Stimulated activated CD8-positive, alpha-beta memory T cell treated with anti-CD3 and anti-CD28 coated beads, Interleukin-2, amount 100 ng/mL, for 1 hour (primary cell): ENCODE results near the gene MAP3K5.
"Not testable (repeated sequence)": the region's sequence is repeated elsewhere in the genome, so short reads cannot be mapped to it uniquely, and the experiment has no call there.

Experiments used
- DNase-seq, 2 donors: peaks; one replicate each; pipeline ENCODE4 v3.0.0-alpha.2; 2020; ENCODE audit warnings: low read depth in 2 of 2

The MAP3K5 gene

DNA sequence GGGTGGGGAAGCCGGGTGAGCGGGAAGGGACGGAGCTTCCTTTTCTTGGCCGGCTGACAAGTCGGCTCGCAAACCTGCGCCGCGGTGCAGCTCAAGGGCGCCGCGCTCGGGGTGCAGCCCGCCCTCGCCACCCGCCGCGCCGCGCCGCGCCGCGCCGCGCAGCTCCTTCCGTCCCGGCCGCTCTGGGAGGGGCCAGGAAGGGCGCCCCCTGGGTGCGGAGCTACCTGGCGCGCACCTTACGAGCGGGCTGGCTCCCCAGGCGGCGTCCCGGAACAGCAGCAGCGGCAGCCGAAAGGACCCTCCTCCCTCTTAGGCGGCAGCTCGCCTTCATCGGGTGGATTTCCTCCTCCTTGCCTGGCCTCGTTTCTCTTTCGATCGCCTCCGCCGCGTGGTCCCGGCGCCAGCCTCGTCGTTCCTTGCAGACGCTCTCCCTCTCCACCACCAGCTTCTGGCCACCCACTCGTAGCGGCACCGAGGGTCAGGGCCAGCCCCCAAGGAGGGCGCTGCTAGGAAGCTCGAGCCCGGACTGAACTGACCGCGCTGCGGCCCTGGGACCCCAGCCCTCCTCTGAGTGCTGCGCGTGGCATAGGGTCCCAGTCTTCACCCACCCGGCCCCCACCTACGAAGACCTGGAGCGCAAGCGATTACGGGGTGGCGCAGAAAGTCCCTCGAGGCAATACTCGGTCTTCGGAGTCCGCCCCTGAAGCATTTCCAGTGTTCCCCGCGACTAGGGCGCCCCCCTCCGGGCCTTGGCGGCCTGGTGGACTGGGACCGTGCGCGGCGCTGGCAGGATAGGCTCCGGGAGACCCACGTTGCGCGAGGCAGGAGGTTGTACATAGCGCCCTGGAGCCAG lies at the start of gene MAP3K5:
Gene MAP3K5 (minus strand): TSS at position 68 of the 853 bp plus-strand sequence. CDS start 320 bp downstream, outside the sequence.
- peak; percentile 82 to 92 for DNase-seq

- DNase-seq, result no peak
Measured at GRCh38 chr6:136840276-136841001, 48.2 kb upstream of the MAP3K5 start.

GRCh38 chr6:136831873-136832562 lies 39.7 kb upstream of the MAP3K5 start:
- no peak for DNase-seq

DNA sequence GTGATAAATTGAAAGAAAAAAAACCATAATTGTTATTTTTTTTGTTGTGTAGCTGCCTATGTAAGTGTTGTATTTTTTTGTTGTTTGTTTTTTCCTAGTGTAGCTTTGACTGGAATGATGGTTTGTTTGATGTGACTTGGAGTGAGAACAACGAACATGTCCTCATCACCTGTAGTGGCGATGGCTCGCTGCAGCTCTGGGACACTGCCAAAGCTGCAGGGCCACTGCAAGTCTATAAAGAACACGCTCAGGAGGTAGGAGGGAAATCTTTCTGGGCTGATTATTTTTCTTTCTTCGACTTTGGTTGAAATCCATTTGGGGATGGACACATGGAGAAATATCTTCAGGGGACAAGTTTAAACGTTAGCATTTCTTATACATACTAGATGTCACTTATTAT lies 33.9 kb upstream of the MAP3K5 start:
- no peak for DNase-seq

DNA sequence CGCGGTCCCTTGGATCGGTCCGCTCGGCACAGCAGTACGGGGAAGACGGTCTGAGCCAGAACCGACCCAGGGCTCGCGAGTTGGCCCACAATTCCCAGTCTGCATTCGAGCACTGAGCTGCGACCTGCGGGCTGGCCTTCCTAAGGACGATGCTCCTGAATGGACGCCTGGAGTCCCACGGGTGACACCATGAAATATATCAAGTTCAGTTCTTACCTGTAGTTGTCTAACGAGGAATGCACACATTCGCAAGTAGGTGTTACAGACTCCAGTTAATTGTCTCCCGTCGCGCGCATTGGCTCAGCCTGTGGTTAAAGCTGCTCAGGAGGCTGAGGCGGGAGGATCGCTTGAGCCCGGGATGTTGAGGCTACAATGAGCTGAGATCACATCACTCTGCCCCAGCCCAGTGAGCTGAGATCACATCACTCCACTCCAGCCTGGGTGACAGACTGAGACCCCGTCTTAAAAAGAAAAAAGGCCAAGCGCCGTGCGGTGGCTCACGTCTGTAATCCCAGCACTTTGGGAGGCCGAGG lies 30.9 kb upstream of the MAP3K5 start:
- DNase-seq, result no peak

- DNase-seq, result peak; percentile 65 to 73
Measured at GRCh38 chr6:136822376-136823127, 30.3 kb upstream of the MAP3K5 start, which contains the start of gene PEX7. PEX7 (plus strand) TSS chr6:136822592; CDS start chr6:136822666, 74 bp downstream.

GRCh38 chr6:136822046-136822375 lies 29.7 kb upstream of the MAP3K5 start:
- no peak for DNase-seq

GRCh38 chr6:136820561-136820960 lies 28.3 kb upstream of the MAP3K5 start:
- DNase-seq, result no peak

DNA sequence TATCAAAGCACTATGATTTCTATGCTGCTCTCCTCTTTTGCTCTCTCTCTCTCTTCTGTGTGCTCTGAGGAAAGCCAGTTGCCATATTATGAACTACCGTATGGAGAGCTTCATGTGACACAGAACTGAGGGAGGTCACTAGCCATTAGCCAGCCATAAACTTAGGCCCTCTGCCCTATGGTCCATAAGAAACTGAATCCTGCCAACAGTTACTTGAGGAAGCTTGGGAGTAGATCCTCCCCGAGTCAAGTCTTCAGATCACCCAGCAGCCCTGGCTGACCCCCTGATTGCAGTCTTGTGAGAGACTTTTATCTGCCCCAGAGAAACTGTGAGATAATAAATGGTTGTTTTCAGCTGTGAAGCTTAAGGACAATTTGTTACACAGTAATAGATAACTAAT lies 24.4 kb upstream of the MAP3K5 start:
- DNase-seq, result no peak

- not testable (repeated sequence) for DNase-seq
Measured at GRCh38 chr6:136815608-136816007, 23.3 kb upstream of the MAP3K5 start.

DNA sequence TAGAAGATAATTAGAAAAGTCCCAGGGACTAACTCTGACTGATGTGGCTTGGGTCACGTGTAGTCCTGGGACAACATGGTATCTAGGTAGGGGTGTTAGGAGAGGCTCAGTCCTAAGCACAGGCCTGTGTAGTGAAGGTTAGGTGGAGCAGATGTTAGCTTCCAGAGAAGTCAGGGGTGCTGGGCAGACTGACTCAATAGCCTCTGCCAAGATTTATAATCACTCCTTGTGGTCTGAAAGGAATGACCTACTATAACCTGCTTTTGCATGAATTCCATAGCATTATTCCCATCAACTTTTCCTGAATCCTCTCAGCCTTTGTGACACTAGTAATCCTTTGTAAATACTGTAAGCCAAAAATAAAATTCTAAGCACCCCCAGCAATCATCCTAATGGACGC lies 19.9 kb upstream of the MAP3K5 start:
- DNase-seq, result no peak

DNA sequence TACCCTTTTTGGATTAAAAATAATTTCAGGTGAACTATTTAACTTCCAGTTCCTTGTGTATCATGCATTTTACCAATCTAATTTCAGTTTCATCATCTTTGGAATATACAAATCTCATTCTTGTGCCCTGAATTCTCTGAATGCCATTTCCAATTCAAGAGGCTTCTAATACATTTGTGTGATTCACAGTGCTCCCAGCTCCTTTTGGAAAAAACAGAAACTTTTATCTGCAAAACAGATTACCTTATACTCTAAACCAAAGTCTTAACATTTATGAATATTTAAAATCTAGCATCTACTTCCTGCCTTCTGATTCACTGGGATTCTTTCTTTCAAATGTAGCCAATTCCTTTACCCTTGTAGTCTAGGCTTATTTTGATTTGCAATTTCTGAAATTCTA lies 19.0 kb upstream of the MAP3K5 start:
- no peak for DNase-seq

DNA sequence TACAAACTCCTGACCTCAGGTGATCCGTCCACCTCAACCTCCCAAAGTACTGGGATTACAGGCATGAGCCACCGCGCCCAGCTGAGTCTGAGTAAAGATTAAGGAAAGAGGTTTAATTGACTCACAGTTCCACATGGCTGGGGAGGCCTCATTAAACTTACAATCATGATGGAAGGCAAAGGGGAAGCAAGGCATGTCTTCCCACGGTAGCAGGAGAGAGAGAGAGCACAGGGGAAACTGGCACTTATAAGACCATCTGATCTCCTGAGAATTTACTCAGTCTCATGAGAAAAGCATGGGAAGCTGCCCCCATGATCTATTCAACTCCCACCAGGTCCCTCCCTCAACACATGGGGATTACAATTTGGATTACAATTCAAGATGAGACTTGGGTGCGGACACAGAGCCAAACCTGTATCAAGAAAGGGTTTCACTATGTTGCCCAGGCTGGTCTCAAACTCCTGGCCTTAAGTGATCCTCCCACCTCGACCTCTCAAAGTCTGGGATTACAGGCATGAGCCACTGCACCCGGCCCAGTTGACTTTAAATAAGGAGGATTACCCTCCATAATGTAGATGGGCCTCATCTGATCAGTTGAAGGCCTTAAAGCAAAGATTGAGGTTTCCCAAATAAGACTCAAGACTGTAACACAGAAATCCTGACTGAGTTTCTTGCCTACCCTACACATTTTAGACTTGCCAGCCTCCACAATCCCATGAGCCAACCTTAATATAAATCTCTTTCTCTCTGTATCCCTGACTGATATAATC lies 17.0 kb upstream of the MAP3K5 start:
- no peak for DNase-seq

- no peak for DNase-seq
Measured at GRCh38 chr6:136803608-136804007, 11.3 kb upstream of the MAP3K5 start.

GRCh38 chr6:136801581-136801980 lies 9.3 kb upstream of the MAP3K5 start:
- DNase-seq, result no peak

DNA sequence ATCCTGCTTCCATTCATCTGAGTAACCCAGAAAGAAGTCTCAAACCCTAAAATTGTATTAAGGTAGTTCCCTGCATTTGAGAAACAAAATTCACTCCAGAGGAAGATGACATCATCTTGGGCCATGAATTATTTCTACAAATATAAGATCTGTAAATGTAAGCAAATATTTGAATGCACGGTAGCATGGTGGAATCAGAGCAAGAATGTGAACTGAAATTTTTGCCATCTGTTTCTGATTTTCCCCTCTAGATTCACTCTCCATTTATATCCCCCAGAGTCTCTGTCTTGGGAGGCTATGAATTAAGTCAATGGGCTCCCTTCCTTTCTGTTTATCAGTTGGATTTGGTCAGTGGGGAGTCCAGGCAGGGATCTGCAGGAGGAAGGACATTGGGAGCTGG lies 5.8 kb upstream of the MAP3K5 start:
- DNase-seq, result no peak

- no peak for DNase-seq
Measured at GRCh38 chr6:136795996-136796395, 3.7 kb upstream of the MAP3K5 start.

- no peak for DNase-seq
Measured at GRCh38 chr6:136795386-136795785, 3.1 kb upstream of the MAP3K5 start.

DNA sequence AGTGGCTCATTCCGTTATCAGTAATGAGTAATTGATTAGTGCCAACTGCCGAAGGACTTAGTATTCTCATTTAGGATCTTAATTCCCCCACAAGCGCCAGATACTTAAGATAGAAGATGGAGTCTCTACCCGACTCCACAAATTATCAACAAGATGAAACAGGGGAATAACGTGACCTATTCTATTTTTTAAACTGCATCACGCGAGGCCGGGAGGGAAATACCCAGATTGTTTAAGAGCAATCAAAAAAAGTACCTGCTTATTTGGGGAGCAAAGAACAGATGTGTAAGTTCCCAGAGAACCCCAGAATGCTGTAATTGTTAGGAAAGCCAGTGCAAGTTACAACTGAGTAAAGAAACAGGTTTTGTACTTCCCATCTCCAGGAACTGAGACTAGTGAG lies 1.1 kb upstream of the MAP3K5 start:
- no peak for DNase-seq

DNA sequence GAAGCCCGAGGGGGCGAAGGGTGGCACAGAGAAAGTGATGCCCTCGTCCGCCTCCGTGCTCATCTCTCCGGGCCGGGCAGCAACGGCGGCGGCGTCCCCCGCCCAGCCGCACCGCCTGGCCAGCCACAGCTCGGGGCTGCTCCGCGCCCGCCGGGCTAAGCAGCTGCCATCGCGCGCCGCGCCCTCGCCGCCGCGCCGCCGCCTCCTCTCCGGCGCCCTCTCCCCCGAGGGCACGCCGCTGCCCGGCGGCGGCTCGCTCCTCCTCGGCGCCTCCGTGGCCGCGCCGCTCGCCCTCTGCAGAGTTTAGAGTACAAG lies 225 bp downstream of the MAP3K5 start:
- DNase-seq, result peak in 1 of 2 donors; percentile 15
